ENCODE measurements around the gene PRKCB.
"Not testable (repeated sequence)": the region's sequence is repeated elsewhere in the genome, so short reads cannot be mapped to it uniquely, and the experiment has no call there.

Gene PRKCB

GRCh38 chr16:24135624-24136565 is 300.1 kb downstream of the PRKCB start:
- DNase-seq (ENCODE audit: low read depth), result no peak

- no peak for DNase-seq (ENCODE audit: low read depth)
Measured at GRCh38 chr16:24138024-24138423, 302.2 kb downstream of the PRKCB start.

GRCh38 chr16:24138575-24138974 is 302.8 kb downstream of the PRKCB start:
- no peak for DNase-seq (ENCODE audit: low read depth)

GRCh38 chr16:24139282-24139681 is 303.5 kb downstream of the PRKCB start:
- DNase-seq (ENCODE audit: low read depth), result no peak

- no peak for DNase-seq (ENCODE audit: low read depth)
Measured at GRCh38 chr16:24140730-24141129, 304.9 kb downstream of the PRKCB start.

GRCh38 chr16:24141466-24141865 is 305.7 kb downstream of the PRKCB start:
- DNase-seq (ENCODE audit: low read depth), result no peak

GRCh38 chr16:24141917-24142316 is 306.1 kb downstream of the PRKCB start:
- no peak for DNase-seq (ENCODE audit: low read depth)

GRCh38 chr16:24145927-24146326 is 310.1 kb downstream of the PRKCB start:
- DNase-seq (ENCODE audit: low read depth), result no peak

GRCh38 chr16:24146518-24146917 is 310.7 kb downstream of the PRKCB start:
- DNase-seq (ENCODE audit: low read depth), result no peak

- DNase-seq (ENCODE audit: low read depth), result no peak
Measured at GRCh38 chr16:24149102-24149501, 313.3 kb downstream of the PRKCB start.

- DNase-seq (ENCODE audit: low read depth), result no peak
Measured at GRCh38 chr16:24150282-24150681, 314.5 kb downstream of the PRKCB start.

- no peak for DNase-seq (ENCODE audit: low read depth)
Measured at GRCh38 chr16:24151482-24151939, 315.7 kb downstream of the PRKCB start.

- DNase-seq (ENCODE audit: low read depth), result not testable (repeated sequence)
Measured at GRCh38 chr16:24152048-24152447, 316.3 kb downstream of the PRKCB start.

GRCh38 chr16:24152826-24153225 is 317.0 kb downstream of the PRKCB start:
- DNase-seq (ENCODE audit: low read depth), result no peak

GRCh38 chr16:24156777-24157176 is 321.0 kb downstream of the PRKCB start:
- no peak for DNase-seq (ENCODE audit: low read depth)

GRCh38 chr16:24163935-24164334 is 328.2 kb downstream of the PRKCB start:
- DNase-seq (ENCODE audit: low read depth), result no peak

- no peak for DNase-seq (ENCODE audit: low read depth)
Measured at GRCh38 chr16:24164416-24164815, 328.6 kb downstream of the PRKCB start.

- DNase-seq (ENCODE audit: low read depth), result no peak
Measured at GRCh38 chr16:24165273-24165672, 329.5 kb downstream of the PRKCB start.

- DNase-seq (ENCODE audit: low read depth), result no peak
Measured at GRCh38 chr16:24166661-24167528, 331.1 kb downstream of the PRKCB start.

- no peak for DNase-seq (ENCODE audit: low read depth)
Measured at GRCh38 chr16:24168856-24169255, 333.1 kb downstream of the PRKCB start.

- DNase-seq (ENCODE audit: low read depth), result no peak
Measured at GRCh38 chr16:24170407-24170806, 334.6 kb downstream of the PRKCB start.

GRCh38 chr16:24174504-24174903 is 338.7 kb downstream of the PRKCB start:
- no peak for DNase-seq (ENCODE audit: low read depth)

- no peak for DNase-seq (ENCODE audit: low read depth)
Measured at GRCh38 chr16:24174957-24175356, 339.2 kb downstream of the PRKCB start.

Data from HS-27A (cell line).